ENCODE data around the gene CNTFR. TPM values are rescaled to one million over a fixed set of nuclear protein-coding genes. Genes with fewer than 3 reads are reported as not detected.

Gene CNTFR
- total RNA-seq, 1 experiment from 2014 or later: 4.5 TPM

DNA sequence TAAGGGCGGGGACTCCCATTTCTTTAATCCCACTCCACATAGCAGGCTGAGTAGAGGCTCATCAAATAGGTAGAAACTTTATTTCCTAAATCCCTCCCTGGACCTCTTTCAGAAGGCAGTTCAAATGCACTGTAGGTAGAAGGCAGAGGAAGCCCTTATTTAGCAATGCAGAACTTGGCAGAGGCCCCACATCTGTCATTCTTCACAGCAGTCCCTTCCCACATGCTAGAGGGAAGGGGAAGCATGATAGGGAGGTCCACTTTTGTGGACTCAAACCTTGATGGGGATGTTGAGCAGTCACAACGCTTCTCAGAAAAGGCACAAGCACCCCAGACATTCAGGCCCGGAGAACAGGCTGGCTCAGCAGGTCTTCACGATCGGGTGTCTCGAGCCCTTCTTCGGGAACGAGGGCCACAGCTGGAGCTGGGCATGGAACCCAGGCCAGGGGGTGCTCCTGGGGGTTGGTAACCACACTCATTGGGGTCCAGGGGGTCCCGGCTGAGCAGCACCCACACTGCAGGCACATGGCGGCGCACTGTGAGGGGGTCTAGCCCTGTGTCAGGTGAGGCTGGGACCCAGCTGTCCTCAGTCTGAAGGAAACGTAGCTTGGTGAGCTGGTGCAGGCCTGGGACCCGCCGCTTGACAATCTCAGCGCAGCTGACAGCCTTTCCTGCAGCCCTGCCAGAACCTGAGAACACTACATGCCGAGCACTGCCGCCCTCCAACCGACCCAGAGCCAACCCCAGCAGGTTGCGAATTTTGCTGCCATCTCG lies 21.1 kb upstream of the CNTFR start:
- TF ChIP-seq EZH2 (IDR thresholded peaks at IDR 0.05; ENCODE audit: borderline replicate concordance, low read depth, low read length, poor library complexity, severe bottlenecking): no peak
- TF ChIP-seq, protein P1, sequence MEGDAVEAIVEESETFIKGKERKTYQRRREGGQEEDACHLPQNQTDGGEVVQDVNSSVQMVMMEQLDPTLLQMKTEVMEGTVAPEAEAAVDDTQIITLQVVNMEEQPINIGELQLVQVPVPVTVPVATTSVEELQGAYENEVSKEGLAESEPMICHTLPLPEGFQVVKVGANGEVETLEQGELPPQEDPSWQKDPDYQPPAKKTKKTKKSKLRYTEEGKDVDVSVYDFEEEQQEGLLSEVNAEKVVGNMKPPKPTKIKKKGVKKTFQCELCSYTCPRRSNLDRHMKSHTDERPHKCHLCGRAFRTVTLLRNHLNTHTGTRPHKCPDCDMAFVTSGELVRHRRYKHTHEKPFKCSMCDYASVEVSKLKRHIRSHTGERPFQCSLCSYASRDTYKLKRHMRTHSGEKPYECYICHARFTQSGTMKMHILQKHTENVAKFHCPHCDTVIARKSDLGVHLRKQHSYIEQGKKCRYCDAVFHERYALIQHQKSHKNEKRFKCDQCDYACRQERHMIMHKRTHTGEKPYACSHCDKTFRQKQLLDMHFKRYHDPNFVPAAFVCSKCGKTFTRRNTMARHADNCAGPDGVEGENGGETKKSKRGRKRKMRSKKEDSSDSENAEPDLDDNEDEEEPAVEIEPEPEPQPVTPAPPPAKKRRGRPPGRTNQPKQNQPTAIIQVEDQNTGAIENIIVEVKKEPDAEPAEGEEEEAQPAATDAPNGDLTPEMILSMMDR (conservative IDR thresholded peaks at IDR 0.05; ENCODE audit: low read depth, low read length): no peak
- no peaks in the 10 kb centered on the region for H3K9me3 ChIP-seq (ENCODE audit: low read depth, low read length, poor library complexity, severe bottlenecking)
- intact Hi-C loops (cut with micrococcal nuclease; ENCODE audit: unreplicated experiment): no loop called here
- peaks cover 3% of the 10 kb centered on the region for H3K4me1 ChIP-seq (ENCODE audit: insufficient read depth, low read length, poor library complexity, severe bottlenecking)
- peak overlapping the region; percentile 91 for H3K4me3 ChIP-seq (ENCODE audit: low read depth, low read length, poor library complexity, severe bottlenecking)
- CTCF ChIA-PET: interaction anchor here (1.3 kb wide), 1 partner anchor 36 kb away, joined by 3 read pairs; the partner anchor contains the start of gene GALT
- BruUV-seq (replicated peaks): no TSS peak
- POLR2A ChIA-PET (ENCODE audit: low non-redundant PET): no interaction called here
- peaks cover 3% of the 10 kb centered on the region for H3K36me3 ChIP-seq (ENCODE audit: insufficient read depth, low read length, poor library complexity, severe bottlenecking)
- DNase-seq (ENCODE audit: low spot score): no peak
- peak overlapping the region; percentile 96 for H3K27ac ChIP-seq (ENCODE audit: low read depth, low read length, poor library complexity, severe bottlenecking)
- H3K27me3 ChIP-seq (replicated peaks; ENCODE audit: insufficient read depth, low read depth, low read length, poor library complexity): no peaks in the 10 kb centered on the region

DNA sequence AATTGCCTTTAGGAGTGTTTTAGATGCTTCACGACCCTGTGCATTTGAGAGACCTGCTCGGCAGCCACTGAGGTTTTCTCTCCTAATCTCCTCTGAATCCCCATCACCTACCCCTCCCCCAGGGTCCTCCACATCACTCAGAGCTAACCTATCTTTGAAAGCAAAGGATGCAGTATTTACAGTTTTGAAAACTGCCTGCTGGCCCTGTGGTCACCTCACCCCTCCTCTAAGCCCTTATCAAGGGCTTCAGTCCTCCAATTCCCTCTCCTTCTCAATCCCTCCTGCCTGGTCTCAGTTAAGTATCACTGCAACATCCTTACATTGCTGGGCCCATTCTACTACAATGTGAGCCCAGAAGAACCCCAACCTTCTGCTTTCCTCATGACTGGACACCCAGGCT lies 17.8 kb upstream of the CNTFR start:
- H3K27ac ChIP-seq (ENCODE audit: low read depth, low read length, poor library complexity, severe bottlenecking): no peak overlapping the region
- no peaks in the 10 kb centered on the region for H3K4me1 ChIP-seq (ENCODE audit: insufficient read depth, low read length, poor library complexity, severe bottlenecking)
- BruUV-seq (replicated peaks): no TSS peak
- H3K27me3 ChIP-seq (replicated peaks; ENCODE audit: insufficient read depth, low read depth, low read length, poor library complexity): no peaks in the 10 kb centered on the region
- H3K9me3 ChIP-seq (ENCODE audit: low read depth, low read length, poor library complexity, severe bottlenecking): no peaks in the 10 kb centered on the region
- ChIA-PET CTCF (interaction anchor here (1.3 kb wide), 1 partner anchor 16 kb away, joined by 4 read pairs; no protein-coding TSS in a partner anchor), POLR2A (ENCODE audit: low non-redundant PET) (interaction anchor here (0.6 kb wide), 1 partner anchor 479 kb away, joined by 4 read pairs; no protein-coding TSS in a partner anchor)
- H3K36me3 ChIP-seq (ENCODE audit: insufficient read depth, low read length, poor library complexity, severe bottlenecking): peaks cover 3% of the 10 kb centered on the region
- no peak overlapping the region for H3K4me3 ChIP-seq (ENCODE audit: low read depth, low read length, poor library complexity, severe bottlenecking)
- intact Hi-C loops (cut with micrococcal nuclease; ENCODE audit: unreplicated experiment): no loop called here
- no peak for DNase-seq (ENCODE audit: low spot score)
- no peak for TF ChIP-seq EZH2 (IDR thresholded peaks at IDR 0.05; ENCODE audit: borderline replicate concordance, low read depth, low read length, poor library complexity, severe bottlenecking)
- TF ChIP-seq, protein P1 (conservative IDR thresholded peaks at IDR 0.05; ENCODE audit: low read depth, low read length): no peak

DNA sequence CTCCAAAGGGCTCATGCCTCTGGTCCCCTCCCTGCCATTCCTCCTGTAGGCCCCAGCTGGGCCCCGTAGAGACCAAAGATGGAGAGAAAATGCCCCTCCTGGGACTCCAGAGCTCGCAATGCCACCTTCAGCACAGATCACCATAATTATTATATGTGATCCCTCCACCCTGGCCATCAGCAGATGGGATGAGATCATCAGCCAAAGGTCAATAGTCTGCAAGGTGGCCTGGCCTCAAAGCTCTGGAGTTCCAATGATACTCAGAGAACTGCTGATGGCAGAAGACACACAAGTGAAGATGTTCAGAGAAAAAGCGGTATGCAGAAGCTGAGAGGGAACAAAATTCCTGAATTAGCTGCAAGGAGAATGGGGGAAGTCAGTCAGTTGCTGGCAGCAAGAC lies 17.4 kb upstream of the CNTFR start:
- no TSS peak for BruUV-seq (replicated peaks)
- POLR2A ChIA-PET (ENCODE audit: low non-redundant PET): no interaction called here
- H3K27ac ChIP-seq (ENCODE audit: low read depth, low read length, poor library complexity, severe bottlenecking): no peak overlapping the region

More for the DNA sequence above, 17.4 kb upstream of the CNTFR start:
- Histone ChIP-seq H3K36me3 (ENCODE audit: insufficient read depth, low read length, poor library complexity, severe bottlenecking) (peaks cover 3% of the 10 kb centered on the region), H3K9me3 (ENCODE audit: low read depth, low read length, poor library complexity, severe bottlenecking) (no peaks in the 10 kb centered on the region), H3K4me1 (ENCODE audit: insufficient read depth, low read length, poor library complexity, severe bottlenecking) (no peaks in the 10 kb centered on the region), H3K4me3 (ENCODE audit: low read depth, low read length, poor library complexity, severe bottlenecking) (no peak overlapping the region), H3K27me3 (replicated peaks; ENCODE audit: insufficient read depth, low read depth, low read length, poor library complexity) (no peaks in the 10 kb centered on the region)
- CTCF ChIA-PET: interaction anchor here (1.3 kb wide), 1 partner anchor 15 kb away, joined by 4 read pairs; no protein-coding TSS in a partner anchor
- TF ChIP-seq, protein P1 (conservative IDR thresholded peaks at IDR 0.05; ENCODE audit: low read depth, low read length): no peak
- no peak for TF ChIP-seq EZH2 (IDR thresholded peaks at IDR 0.05; ENCODE audit: borderline replicate concordance, low read depth, low read length, poor library complexity, severe bottlenecking)
- no peak for DNase-seq (ENCODE audit: low spot score)
- intact Hi-C loops (cut with micrococcal nuclease; ENCODE audit: unreplicated experiment): no loop called here

Data from A673 (cell line).